Epithelial cell of esophagus (primary cell): ENCODE results near the gene SLC46A2.

Source experiments
- DNase-seq: peaks from one replicate; pipeline ENCODE4 v3.0.0; 2010; ENCODE audit warnings: low read depth
- H3K4me3 ChIP-seq: 2 replicates; pipeline ENCODE4 v1.5.1; 2011; ENCODE audit warnings: mild to moderate bottlenecking, low read length, control low read depth
- TF ChIP-seq, protein P1 (sequence below): IDR thresholded peaks from 2 replicates; pipeline ENCODE4 v1.5.1; 2011; ENCODE audit warnings: low read depth, mild to moderate bottlenecking, low read length, control low read depth, inconsistent platforms; ENCODE audit not compliant: insufficient read depth; ENCODE audit errors: missing control alignments

SLC46A2 gene

DNA sequence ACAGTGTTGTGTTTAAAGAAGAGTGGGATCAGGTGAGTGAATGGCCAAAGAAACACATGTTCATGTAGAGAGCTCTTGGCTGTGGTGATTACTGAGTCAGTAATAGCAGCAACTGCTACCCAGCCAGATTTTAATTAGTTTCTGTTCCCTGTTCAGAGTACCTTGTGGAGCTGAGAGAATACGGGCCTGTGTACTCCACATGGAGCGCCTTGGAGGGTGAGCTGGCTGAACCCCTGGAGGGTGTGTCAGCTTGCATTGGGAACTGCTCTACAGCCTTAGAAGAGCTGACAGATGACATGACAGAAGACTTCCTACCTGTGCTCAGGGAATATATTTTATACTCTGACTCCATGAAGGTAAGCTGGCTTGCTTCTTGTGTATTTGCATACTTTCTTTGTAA is 52.3 kb downstream of the SLC46A2 start:
- no peak for DNase-seq
- TF ChIP-seq, protein P1, sequence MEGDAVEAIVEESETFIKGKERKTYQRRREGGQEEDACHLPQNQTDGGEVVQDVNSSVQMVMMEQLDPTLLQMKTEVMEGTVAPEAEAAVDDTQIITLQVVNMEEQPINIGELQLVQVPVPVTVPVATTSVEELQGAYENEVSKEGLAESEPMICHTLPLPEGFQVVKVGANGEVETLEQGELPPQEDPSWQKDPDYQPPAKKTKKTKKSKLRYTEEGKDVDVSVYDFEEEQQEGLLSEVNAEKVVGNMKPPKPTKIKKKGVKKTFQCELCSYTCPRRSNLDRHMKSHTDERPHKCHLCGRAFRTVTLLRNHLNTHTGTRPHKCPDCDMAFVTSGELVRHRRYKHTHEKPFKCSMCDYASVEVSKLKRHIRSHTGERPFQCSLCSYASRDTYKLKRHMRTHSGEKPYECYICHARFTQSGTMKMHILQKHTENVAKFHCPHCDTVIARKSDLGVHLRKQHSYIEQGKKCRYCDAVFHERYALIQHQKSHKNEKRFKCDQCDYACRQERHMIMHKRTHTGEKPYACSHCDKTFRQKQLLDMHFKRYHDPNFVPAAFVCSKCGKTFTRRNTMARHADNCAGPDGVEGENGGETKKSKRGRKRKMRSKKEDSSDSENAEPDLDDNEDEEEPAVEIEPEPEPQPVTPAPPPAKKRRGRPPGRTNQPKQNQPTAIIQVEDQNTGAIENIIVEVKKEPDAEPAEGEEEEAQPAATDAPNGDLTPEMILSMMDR = no peak
- H3K4me3 ChIP-seq = no peak overlapping the region

DNA sequence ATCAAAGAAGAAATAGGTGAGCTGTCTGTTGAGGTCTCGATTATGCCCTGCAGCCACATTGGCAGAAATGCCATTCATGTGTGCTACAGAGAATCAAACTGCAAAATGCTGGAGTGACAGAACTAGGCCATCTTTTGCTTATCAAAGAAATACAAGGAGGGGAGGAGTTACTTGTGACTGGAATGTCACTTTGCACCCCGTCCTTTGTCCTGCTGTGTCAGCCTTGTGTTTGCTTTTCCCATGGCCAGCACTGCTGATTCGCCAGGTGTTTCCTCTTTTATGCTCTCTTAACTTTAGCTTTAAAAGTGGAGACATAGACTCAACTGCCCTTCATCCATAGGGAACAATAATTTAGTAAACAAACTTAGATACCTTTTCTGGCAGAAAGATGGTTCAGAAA is 54.3 kb downstream of the SLC46A2 start:
- no peak for DNase-seq
- H3K4me3 ChIP-seq = no peak overlapping the region
- TF ChIP-seq, protein P1 = no peak

DNA sequence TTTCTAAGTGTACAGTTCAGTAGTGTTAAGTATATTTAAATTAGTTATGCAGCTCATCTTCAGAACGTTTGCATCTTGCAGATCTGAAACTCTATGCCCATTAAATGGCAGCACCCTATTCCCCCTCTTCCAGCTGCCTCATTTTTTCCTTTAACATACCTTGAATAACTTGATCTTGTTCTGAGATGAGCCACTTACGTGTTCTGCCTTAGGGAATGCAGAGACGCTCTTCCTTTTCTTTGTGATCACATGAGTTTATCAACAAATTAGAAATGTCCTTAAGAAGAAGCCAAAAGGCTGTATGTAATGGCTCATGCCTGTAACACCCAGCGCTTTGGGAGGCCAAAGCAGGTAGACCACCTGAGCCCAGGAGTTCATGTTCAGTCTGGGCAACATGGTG is 57.6 kb downstream of the SLC46A2 start:
- DNase-seq = peak; percentile 17
- H3K4me3 ChIP-seq = no peak overlapping the region
- TF ChIP-seq, protein P1 = no peak

DNA sequence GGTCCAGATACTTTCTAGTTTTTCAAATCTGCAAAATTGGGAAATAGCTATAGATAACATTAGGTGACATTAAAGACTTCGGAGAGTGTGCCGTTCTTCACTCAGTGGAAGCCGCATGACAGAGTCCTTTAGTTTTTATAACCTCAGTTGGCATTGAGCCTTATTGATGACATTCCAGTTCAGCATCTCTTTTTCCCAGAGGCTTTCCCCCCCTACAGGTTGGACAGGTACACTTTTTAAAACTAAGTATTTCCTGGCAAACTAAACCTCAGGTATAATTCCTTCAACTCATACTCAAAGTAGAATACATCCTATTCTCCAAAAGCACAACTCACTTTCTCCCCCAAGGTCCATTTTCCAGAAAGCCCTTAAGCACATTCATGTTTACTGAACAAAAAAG is 58.7 kb downstream of the SLC46A2 start:
- no peak for DNase-seq
- TF ChIP-seq, protein P1 = no peak
- no peak overlapping the region for H3K4me3 ChIP-seq

DNA sequence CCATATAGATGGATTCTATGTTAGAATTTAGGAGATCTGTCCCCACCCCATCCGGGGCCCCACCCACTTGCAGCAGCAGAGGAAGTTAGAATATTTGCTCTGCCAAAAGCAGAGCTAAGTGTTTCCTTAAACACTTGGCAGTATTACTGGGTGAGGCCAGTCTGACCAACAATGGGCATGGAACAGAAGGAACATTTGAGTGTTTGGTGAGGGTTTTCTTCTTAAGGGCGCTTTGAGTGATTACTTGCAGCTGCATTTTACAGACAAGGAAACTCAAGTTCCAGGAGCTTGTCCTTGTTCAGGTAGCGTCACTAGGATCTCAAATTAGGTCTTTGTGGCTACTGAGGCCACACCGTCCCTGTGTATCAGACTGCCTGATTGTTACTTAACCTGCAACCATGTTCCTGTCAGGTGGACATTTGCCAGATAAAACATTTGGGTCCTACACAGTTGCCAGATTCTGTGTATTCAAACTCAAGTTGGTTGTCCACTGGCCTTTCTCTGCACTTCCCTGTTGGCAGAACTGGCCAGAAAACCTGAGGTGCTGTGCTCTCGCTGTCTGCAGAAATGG is 59.3 kb downstream of the SLC46A2 start:
- no peak overlapping the region for H3K4me3 ChIP-seq
- DNase-seq = peak; percentile 16
- TF ChIP-seq, protein P1 = no peak
